Activated CD4-positive, CD25-positive, alpha-beta regulatory T cell treated with anti-CD3 and anti-CD28 coated beads, Interleukin-2, amount 50 U/mL, for 24 hours (primary cell): ENCODE data around the gene PCSK9.
"Not testable (repeated sequence)": the region's sequence is repeated elsewhere in the genome, so short reads cannot be mapped to it uniquely, and the experiment has no call there.

Source experiments
- ATAC-seq, 2 donors: fragments of 150-1000 bp; cut with Tn5 transposase; one replicate each; pipeline ENCODE4 v1.10.0; 2021; ENCODE audit warnings: mild to moderate bottlenecking in 1 of 2, moderate library complexity in 1 of 2

PCSK9 gene

DNA sequence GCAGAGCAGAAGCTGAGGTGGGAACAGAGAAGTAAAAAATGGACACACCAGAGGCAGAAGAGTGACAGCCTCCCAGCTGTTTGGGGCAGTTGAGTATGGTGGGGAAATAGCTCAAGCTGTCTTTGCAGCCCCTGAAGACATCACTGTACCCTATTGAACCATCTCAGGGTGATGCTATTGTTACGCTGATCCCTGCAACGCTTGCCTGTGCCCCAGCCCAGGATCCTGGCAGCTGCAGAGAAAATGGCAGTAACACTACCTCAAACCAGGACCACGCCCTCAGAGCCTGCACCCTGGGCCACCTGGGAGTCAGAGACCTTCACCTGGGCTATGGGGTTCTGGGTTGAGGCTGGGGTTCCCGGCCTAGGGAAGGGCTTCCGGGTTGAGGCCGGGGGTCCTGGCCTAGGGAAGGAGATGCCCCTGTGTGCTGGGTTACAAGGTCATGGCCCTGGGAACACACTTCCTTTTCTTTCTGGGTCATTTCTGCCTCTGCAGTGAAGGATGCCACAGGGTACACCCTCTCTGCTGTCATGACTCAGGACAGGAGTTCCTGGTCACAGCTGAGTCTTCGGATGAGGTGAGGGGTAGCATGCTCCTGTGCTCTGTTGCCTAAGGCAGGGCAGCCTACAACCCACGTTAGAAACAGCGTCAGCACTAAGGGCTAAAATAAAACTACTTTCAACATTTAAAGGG is 29.0 kb upstream of the PCSK9 start:
- no peak for ATAC-seq

DNA sequence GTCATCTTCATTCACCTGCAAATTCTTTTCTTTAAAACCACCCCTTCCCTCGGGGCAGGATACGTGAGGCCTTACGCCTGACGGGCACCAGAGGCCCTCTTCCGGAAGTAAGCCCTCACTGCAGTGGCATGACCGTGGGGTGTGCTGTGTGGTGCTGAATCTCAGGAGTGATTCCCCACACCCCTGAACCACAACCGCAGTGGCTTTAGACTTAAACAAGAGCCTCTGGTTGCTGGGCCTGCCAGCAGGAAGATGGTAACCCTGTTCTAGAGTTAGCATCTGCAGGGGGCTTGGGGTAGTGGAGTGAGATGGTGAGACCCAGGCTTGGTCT is 28.5 kb upstream of the PCSK9 start:
- no peak for ATAC-seq

DNA sequence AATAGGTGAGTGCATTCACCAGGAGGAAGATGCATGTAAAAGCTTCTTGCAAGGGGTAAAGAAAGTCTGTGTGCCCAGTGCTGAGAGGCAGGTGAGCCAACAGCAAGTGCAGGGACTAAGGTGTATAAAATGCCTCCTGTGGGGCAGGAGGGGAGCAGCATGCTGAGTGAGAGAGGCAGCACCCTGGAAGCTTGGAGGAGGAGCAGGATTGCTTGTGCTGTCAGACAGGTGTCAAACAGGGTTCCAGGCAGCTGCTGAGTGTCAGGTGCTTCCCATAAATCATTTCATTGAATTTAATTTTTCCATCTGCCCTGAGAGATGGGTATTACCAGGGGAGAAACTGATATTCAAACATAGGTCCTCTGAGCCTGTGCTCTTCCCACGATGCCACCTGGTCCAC is 26.7 kb upstream of the PCSK9 start:
- ATAC-seq, result no peak

DNA sequence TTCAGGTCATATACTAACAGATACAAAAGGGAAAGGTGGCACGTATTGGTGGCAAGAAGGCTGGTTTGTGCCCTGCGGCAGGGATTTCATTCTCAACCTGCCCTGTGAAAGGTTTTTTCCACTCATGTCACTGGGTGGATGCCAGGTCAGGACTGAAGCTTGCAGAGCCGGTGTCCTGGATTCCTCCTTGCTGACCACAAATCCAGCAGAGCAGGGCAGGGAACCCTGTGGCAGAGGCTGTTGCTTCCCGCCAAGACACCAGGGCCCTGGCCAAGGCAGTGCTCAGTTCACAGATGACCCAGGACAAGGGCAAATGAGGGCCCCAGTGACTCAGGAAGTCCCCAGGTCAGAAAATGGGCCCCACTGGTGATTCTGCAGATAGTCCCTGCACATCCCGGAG is 24.2 kb upstream of the PCSK9 start:
- ATAC-seq, result no peak

DNA sequence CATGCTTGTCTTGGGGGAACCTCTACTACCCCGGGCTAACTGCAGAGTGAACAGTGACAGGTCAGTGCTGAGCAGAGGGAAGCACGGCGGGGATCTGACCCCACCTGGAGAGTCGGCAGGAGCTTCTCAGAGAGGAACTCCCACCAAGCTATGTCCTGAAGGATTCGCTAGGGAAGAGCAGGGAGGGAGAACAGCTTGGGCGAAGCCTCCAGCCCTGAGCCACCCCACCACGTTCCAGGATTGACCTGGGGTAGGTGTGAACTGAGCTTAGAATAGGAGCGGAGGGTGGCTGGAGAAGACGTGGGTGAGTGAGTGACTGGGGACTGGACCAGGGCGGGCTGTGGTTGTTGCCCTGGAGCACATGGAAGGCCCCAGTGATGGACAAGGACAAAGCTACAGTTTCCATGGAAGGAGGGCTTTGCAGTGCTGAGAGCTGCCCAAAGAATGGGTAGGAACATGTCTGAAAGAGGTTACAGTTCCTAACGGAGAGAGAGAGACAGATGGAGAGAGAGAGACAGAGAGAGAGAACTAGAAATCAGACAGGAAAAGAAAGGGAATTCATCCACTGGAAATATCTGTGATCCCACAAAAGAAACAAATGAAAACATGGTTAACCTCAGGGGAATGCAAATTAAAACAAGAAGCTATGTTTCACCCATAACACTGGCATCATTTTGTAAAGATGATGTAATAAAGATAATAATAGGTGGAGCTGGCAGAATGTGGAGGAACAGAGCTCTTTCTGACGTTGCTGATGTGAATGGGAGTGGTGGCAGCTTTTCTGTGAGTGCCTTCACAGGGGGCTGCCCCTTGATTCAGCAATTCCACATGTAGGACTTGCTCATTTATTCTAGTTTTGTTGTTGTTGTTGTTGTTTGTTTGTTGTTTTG is 23.4 kb upstream of the PCSK9 start:
- no peak for ATAC-seq

DNA sequence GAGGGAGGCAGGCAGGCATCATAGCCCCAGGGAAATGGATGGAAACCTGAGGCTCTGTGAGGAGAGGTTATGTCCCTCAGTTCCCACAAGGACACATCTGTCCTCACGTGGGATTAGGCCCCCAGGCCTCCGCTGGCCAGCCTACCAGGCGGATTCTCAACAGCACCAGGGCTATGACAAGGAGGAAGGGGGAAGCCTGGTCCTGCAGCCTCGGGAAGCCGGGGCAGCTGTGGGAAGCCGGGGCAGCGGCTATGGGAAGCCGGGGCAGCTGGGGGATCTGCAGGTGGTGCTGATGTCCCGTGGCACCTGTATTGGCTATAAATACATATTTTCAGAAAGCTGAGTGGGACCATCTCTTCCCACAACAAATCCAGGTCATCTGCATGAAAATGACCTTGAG is 21.0 kb upstream of the PCSK9 start:
- no peak for ATAC-seq

DNA sequence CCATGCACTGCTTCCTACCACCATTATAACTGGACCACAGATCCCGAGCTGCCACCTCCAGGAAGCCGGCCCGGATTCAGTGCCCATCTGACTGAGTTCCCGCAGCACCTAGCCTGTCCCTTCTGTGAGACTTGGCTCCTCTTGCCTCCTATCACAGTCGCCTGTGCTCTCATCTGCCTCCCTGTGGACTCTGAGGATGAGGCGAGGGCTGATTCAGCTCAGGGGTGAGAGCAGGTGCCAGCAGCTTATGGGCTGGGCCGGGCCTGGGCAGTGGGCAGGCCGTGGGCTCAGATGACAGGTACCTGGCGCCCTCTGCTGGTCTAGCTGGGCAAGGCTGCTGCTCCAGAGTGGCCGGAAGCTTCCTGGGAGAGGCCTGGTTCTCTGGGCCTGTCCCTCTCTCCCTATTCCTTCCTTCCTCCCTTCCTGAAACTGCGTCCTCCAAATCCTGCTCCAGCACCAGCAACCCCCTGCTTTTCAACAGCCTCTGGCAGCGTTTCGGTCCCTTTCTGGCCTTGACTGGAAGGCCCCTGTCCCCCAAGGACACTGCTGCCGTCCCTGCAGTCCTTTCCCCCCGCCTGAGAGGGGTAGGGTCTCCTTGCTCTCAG is 17.3 kb upstream of the PCSK9 start:
- ATAC-seq, result peak; percentile 56 to 62

DNA sequence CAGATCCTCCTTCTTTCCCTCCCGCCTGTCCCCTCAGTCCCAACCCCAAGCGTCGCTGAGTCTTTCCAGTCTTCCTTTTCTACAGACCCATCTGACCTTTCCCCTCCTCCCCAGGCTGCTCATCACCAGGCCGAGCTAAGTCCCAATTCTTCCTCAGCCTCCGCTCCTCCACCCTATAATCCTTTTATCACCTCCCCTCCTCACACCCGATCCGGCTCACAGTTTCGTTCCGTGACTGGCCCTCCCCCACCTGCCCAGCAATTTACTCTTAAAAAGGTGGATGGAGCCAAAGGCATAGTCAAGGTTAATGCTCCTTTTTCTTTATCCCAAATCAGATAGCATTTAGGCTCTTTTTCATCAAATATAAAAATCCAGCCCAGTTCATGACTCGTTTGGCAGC is 15.2 kb upstream of the PCSK9 start:
- ATAC-seq, result not testable (repeated sequence)

DNA sequence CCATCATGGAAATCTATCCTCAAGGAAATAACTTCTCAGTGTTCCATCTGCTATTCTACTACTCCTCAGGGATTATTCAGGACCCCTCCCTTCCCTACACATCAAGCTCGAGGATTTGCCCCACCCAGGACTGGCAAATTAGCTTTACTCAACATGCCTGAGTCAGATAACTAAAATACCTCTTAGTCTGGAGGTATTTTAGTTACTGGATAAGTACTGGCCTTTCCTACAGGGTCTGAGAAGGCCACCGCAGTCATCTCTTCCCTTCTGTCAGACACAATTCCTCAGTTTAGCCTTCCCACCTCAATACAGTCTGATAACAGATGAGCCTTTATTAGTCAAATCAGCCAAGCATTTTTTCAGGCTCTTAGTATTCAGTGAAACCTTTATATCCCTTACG is 12.7 kb upstream of the PCSK9 start:
- ATAC-seq, result not testable (repeated sequence)

DNA sequence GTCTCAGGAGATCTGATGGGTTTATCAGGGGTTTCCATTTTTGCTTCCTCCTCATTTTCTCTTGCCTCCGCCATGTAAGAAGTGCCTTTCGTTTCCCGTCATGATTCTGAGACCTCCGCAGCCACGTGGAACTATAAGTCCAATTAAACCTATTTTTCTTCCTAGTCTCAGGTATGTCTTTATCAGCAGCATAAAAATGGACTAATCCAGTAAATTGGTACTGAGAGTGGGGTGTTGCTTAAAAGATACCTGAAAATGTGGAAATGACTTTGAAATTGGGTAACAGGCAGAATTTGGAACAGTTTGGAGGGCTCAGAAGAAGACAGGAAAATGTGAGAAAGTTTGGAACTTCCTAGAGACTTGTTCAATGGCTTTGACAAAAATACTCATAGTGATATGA is 8.2 kb upstream of the PCSK9 start:
- ATAC-seq, result not testable (repeated sequence)

DNA sequence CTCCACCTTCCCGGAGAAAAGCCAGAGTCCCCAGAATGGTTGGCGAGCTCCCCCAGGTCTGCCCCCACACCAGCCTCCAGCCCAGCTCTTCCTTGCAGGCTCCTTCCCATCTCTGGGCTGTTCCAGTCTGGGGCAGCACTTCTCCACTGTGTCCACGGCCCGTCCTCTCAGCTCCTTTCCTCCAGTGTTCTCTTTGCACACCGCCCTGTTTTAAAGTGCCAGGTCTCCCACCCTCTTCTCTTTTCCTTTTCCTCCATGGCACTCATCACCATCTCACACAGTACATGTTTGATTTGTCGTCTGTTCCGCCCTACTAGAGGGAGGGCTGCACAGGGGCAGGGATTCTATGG is 6.1 kb upstream of the PCSK9 start:
- no peak for ATAC-seq

DNA sequence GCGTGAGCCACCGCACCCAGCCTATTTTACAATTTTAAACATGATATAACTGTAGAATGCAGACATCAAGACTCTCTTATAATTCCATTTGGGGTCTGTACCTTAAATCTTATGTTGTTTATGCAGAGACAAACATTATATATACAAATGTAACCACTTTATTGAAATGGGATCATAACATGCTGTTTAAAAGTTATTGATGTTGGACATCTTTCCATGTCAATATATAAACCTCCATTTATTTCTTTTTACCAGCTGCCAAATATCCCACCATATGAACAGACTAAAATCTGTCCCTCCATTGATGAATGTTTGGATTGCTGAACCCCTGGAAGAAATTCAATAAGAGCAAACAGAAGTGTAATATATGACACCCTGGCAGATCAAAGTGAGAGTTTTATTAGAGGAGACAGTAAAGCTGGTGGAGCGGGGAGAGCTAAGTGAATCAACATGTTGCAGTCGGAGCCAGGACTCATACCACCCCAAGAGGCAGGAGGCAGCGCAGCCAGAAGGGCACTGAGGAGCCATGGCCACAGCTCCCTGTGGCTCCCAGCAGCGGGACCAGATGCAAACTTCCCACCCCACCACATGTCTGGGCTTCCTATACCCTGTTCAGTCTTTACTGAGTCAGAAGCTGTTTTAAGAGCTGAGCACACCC is 4.7 kb upstream of the PCSK9 start:
- ATAC-seq, result no peak

DNA sequence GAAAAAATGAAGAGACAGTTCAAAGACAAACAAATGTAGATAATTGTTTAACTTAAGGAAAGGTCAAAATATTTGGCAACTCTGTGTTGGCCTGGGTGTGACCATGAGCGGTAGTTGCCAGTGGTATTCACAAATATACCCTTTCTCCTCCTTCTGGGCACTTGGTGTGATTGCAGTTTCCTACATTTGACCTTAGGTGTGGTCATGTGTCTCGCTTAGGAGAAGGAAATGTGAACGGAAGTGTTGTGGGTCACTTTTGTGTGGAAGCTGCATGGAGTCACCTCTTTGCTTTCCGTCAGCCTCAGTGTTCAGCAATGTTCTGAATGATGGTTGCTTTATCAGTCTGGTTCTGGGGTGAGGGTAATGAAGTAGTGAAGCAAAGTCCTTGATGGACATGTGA is 3.4 kb upstream of the PCSK9 start:
- ATAC-seq, result no peak

DNA sequence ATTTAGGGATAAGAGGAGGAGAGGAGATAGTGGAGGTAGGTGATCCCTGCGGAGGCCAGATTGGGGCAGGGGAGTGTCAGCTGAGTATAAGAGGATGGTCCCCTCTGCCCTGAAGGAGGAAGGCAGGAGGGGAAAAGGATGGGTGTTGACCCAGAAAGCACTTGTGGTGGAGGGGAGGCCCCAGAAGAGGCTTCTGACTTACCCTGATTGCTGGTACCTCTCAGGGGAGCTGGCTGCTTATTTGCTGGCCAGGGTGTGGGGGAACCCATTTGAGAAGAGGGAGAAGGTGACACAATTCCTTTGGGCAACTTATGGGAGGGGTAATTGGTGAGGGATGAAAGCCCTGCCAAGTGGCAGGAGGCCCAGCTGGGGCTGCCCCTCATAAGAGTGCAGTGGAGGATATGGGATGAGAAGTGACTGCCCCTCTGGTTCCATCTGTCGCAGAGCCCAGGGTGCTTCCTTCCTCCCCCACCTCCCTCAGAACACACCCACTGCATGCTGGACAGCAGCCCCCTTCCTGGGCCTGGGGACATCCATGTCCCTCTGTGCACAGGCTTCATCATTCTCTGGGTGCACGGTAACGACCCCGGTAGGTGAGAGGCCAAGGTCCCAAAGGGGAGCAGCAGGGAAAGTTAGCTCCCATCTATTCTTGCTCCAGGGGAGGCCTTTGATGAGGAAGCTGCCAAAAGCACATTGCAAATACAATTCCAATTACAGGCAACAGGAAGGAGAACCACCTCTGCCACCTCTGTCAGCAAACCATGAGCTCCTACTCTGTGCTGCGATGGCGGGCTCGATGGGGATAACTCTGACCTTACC is 1.4 kb upstream of the PCSK9 start:
- ATAC-seq, result no peak

DNA sequence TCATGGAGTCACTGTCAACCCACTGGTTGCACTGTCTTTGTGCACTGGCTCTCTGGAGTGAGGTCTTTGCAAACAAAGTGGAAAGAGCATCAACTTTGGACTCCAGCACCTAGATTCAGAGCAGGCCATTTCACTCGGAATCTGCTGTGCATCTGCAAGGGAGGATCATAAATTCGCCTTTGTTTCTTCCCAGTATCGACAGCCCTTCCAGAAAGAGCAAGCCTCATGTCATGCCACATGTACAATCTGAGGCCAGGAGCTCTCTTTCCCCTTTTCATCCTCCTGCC is 853 bp upstream of the PCSK9 start:
- ATAC-seq, result no peak

DNA sequence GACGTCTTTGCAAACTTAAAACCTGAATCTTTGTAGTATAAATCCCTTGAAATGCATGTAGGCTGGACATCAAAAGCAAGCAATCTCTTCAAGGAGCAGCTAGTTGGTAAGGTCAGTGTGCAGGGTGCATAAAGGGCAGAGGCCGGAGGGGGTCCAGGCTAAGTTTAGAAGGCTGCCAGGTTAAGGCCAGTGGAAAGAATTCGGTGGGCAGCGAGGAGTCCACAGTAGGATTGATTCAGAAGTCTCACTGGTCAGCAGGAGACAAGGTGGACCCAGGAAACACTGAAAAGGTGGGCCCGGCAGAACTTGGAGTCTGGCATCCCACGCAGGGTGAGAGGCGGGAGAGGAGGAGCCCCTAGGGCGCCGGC is 390 bp upstream of the PCSK9 start:
- ATAC-seq, result no peak

DNA sequence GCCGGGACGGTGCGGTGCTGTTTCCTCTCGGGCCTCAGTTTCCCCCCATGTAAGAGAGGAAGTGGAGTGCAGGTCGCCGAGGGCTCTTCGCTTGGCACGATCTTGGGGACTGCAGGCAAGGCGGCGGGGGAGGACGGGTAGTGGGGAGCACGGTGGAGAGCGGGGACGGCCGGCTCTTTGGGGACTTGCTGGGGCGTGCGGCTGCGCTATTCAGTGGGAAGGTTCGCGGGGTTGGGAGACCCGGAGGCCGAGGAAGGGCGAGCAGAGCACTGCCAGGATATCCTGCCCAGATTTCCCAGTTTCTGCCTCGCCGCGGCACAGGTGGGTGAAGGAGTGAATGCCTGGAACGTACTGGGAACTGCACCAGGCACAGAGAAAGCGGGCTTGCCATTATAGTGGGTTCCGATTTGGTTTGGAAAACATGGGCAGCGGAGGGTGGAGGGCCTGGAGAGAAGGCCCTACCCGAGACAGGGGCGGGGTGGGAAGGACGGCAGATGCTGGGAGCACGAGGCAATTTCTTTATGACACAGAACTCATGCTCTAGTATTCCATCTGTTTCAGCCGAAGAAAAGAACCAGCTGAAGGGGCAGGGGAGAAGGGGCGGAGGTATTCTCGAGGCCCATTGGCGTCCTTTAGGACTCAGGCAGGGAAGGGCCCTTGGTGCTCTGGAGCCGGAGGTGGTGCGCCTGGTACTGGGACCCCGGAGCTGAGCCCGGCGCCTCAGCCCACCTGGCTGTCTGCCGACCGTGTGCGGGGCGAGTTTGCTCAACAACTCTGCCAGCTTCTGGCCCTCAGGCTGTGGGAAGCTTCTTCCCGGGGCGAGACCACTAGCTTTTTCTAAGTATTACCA is 960 bp downstream of the PCSK9 start:
- no peak for ATAC-seq

DNA sequence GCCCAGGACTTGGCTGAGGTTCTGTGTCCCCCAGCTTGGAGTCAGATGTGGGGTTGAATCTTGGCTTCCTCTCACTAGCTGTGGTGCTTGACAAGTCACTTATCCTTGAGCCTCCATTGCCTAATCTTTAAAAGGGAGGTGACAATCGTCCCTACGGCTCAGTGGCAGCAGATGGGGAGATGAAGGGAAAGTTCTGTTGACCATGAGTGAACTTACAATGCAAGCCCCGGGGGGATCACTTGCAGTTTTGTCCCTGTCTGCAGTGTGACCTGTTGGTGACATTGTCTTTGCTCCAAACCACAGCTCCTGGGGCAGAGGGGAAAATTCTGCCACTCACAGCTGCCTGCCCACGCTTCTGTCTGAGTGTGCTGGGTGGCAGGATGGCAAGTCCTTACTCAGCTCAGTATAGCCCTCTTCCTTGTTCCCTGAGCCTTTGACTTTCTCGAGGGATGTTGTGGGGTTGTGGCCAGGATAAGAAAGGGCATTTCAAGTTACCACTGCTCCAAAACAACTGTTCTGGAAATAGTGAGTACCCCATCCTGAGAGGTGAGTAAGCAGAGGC is 1.7 kb downstream of the PCSK9 start:
- ATAC-seq, result no peak

DNA sequence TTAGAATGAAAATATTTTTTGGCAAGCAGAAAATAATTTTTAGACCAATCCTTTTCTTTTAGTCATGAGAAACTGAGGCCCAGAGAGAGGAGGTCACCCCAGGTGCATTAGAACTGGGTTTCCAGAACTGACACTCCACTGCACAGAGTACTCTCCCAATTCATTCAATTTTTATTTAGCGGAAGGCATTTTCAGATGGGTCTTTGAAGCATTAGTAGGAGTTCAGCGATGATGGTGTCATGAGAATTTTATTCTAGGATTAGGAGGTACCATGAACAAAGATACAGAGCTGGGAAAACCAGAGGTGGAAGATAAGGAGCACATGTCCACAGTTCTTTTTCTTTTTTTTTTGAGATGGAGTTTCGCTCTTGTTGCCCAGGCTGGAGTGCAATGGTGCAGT is 2.3 kb downstream of the PCSK9 start:
- ATAC-seq, result no peak

DNA sequence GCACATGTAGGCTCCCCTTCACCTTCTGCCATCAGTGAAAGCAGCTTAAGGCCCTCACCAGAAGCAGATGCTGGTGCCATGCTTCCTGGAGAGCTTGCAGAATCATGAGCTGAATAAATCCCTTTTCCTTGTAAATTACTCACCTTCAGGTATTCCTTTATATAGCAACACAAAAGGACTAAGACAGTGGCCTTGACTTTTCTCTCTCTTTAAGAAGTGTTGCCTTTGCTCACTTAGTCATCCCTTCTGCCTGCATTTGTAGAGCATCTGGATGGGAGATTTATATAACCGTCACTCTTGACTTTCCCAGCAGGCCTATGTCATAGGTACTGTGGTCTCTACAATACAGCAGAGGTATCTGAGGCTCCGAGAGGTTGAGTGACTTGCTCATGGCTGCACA is 3.7 kb downstream of the PCSK9 start:
- no peak for ATAC-seq

DNA sequence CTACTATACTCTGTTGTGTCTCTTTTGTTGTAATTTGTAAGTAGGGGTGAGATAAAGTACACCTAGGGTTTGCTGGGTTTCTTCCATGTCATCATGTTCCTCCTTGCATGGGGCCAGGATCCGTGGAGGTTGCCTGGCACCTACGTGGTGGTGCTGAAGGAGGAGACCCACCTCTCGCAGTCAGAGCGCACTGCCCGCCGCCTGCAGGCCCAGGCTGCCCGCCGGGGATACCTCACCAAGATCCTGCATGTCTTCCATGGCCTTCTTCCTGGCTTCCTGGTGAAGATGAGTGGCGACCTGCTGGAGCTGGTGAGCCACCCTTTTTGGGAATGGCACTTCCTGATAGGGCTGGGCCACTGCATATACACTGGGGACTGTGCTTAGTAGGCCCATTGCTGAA is 4.4 kb downstream of the PCSK9 start:
- ATAC-seq, result no peak
